Neural cell (in vitro differentiated cells): ENCODE results near the gene RBM38.

ENCODE experiments used
- EP300 ChIP-seq: fragments of 450-650 bp; conservative IDR thresholded peaks from 2 replicates; pipeline ENCODE4 v1.6.1; 2014; ENCODE audit warnings: antibody characterized with exemption, mild to moderate bottlenecking, moderate library complexity; ENCODE audit not compliant: poor library complexity, severe bottlenecking
- TF ChIP-seq, protein P1 (sequence below): fragments of 450-650 bp; IDR thresholded peaks from 2 replicates; pipeline ENCODE4 v1.5.1; 2014; ENCODE audit warnings: antibody characterized with exemption, mild to moderate bottlenecking, moderate library complexity; ENCODE audit not compliant: poor library complexity, severe bottlenecking
- TF ChIP-seq, protein P2 (sequence below): IDR thresholded peaks from 2 replicates; pipeline ENCODE4 v1.6.1; 2012; ENCODE audit warnings: borderline replicate concordance

DNA sequence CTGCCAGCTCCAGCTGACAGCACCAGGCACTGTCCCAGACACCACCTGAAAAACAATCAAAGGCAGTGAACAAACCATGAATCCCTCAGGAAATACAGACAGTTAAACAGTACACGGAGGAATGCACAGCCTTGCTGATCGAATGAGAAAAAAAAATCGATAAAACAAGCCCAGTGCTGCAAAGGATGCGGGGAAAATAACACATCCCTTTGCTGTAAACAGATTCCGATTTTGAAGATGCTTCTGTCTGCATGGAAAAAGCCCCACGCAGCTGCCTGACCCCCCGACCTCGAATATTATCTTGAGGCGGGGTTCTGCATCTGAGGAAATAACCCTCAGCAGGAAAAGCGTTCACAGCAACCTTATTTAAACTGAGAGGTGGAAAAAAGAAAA lies 43.9 kb downstream of the RBM38 start:
- TF ChIP-seq, protein P1, sequence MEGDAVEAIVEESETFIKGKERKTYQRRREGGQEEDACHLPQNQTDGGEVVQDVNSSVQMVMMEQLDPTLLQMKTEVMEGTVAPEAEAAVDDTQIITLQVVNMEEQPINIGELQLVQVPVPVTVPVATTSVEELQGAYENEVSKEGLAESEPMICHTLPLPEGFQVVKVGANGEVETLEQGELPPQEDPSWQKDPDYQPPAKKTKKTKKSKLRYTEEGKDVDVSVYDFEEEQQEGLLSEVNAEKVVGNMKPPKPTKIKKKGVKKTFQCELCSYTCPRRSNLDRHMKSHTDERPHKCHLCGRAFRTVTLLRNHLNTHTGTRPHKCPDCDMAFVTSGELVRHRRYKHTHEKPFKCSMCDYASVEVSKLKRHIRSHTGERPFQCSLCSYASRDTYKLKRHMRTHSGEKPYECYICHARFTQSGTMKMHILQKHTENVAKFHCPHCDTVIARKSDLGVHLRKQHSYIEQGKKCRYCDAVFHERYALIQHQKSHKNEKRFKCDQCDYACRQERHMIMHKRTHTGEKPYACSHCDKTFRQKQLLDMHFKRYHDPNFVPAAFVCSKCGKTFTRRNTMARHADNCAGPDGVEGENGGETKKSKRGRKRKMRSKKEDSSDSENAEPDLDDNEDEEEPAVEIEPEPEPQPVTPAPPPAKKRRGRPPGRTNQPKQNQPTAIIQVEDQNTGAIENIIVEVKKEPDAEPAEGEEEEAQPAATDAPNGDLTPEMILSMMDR: no peak
- TF ChIP-seq, protein P2, sequence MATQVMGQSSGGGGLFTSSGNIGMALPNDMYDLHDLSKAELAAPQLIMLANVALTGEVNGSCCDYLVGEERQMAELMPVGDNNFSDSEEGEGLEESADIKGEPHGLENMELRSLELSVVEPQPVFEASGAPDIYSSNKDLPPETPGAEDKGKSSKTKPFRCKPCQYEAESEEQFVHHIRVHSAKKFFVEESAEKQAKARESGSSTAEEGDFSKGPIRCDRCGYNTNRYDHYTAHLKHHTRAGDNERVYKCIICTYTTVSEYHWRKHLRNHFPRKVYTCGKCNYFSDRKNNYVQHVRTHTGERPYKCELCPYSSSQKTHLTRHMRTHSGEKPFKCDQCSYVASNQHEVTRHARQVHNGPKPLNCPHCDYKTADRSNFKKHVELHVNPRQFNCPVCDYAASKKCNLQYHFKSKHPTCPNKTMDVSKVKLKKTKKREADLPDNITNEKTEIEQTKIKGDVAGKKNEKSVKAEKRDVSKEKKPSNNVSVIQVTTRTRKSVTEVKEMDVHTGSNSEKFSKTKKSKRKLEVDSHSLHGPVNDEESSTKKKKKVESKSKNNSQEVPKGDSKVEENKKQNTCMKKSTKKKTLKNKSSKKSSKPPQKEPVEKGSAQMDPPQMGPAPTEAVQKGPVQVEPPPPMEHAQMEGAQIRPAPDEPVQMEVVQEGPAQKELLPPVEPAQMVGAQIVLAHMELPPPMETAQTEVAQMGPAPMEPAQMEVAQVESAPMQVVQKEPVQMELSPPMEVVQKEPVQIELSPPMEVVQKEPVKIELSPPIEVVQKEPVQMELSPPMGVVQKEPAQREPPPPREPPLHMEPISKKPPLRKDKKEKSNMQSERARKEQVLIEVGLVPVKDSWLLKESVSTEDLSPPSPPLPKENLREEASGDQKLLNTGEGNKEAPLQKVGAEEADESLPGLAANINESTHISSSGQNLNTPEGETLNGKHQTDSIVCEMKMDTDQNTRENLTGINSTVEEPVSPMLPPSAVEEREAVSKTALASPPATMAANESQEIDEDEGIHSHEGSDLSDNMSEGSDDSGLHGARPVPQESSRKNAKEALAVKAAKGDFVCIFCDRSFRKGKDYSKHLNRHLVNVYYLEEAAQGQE: no peak
- TF ChIP-seq EP300: no peak
